Psoas muscle (tissue), 8 donors: ENCODE results near the gene KRTAP19-2. TPM values are rescaled to one million over a fixed set of nuclear protein-coding genes. Genes with fewer than 3 reads are reported as not detected.
A peak's percentile ranks its signal among the peaks of the same experiment; 100 is the strongest.

Experiments used
- ATAC-seq, 4 donors: fragments of 200-7000 bp; cut with Tn5 transposase; one replicate each; pipeline ENCODE4 v1.9.1; 2020; ENCODE audit warnings: moderate library complexity in 3 of 4, mild to moderate bottlenecking in 2 of 4
- DNase-seq, 2 donors: peaks; one replicate each; pipeline ENCODE4 v3.0.0-alpha.2; 2020
- H3K27ac ChIP-seq: fragments of 200-600 bp; one replicate; pipeline ENCODE4 v1.8.0; 2022
- H3K27me3 ChIP-seq, 3 donors: fragments of 200-600 bp in 1 of 3; one replicate each; pipeline versions ENCODE4 v1.6.1 to v1.8.0; 2013 to 2022; ENCODE audit warnings: low read length in 2 of 3, mild to moderate bottlenecking in 2 of 3, moderate library complexity in 1 of 3; ENCODE audit not compliant: insufficient read depth in 3 of 3
- H3K36me3 ChIP-seq, 2 donors: fragments of 200-600 bp in 1 of 2; one replicate each; pipeline versions ENCODE4 v1.6.1 to v1.8.0; 2013 to 2022; ENCODE audit warnings: low read depth in 1 of 2, mild to moderate bottlenecking in 1 of 2, moderate library complexity in 1 of 2; ENCODE audit not compliant: insufficient read depth in 1 of 2
- H3K4me1 ChIP-seq: fragments of 200-600 bp; one replicate; pipeline ENCODE4 v1.8.0; 2022
- H3K4me3 ChIP-seq: fragments of 200-600 bp; one replicate; pipeline ENCODE4 v1.8.0; 2022; ENCODE audit warnings: mild to moderate bottlenecking
- H3K9me3 ChIP-seq: fragments of 200-600 bp; one replicate; pipeline ENCODE4 v1.8.0; 2022
- CTCF ChIP-seq: fragments of 200-600 bp; IDR thresholded peaks from one replicate; pipeline ENCODE4 v1.8.0; 2022; ENCODE audit warnings: antibody characterized with exemption
- WGBS, 3 donors: extraction: QIAGEN DNeasy Blood & Tissue Kit; methylation state at CpG; one replicate each; pipeline versions ENCODE4 v1.1.6 to v1.1.7; 2013; 5-methylcytosine and 5-hydroxymethylcytosine counted together
- intact Hi-C, 2 donors: fragments of 100-400 bp; cut with DNase I; formaldehyde crosslinking; loops; one replicate each; pipeline versions ENCODE4 v1.11.0 to v1.14.2; 2022
- polyA plus RNA-seq, 3 donors: library from polyadenylated mRNA; stranded (reverse); fragments of 200-250 nt; gene quantifications; one replicate each; pipeline ENCODE4 v1.2.3, GENCODE V29; 2013
- total RNA-seq, 4 donors: library from RNA; stranded (reverse); fragmentation: NEBNext Ultra II Directional in 2 of 4; extraction: Animal tissue kit (Norgen Biotek cat#: 25700) in 2 of 4; gene quantifications; one replicate each; pipeline versions ENCODE4 v1.2.1 to v1.2.4, GENCODE V29; 2021 to 2023
- donor health status: healthy with polysubstance abuse.
- donor health status: DM: no; HTN: no; CAD: no; lungs with moderate emphysema.
- donor health status: Bipolar disorder and iron deficiency.
- donor health status: healthy.
- donor health status: DM: yes; HTN: yes; CAD: no.
- donor health status: DM: no; HTN: no; CAD: no.
- donor health status: DM: no; HTN: no; CAD: no.
- donor health status: DM: yes; HTN: yes; CAD: no.

KRTAP19-2 gene
- total and polyA plus RNA-seq, 7 donors, result not detected

DNA sequence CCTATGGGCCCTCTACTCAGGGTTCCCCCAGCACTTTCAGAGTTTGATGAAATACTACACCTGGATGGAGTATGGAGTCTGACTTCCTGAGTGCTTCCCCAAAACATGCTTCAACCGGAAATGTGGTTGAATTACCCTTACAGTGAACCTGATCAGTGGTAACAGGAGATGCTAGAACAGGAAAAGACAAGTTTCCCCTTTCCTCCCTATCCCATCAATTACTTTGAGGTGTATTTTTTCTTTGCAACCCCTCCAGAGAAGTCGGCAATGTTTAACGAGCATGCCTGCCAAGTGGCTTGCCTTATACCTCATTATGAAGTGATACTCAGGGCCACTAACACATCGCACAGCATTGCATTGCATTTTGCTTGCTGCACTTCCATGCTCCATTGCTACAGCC is 40.2 kb downstream of the KRTAP19-2 start:
- intact Hi-C loops, result loop anchor here in 1 of 2 donors (10.0 kb wide), 1 partner anchor 288 kb away; no protein-coding TSS in a partner anchor
- TF ChIP-seq CTCF, result no peak
- H3K4me3 ChIP-seq, result no peak overlapping the region
- H3K4me1 ChIP-seq, result no peaks in the 10 kb centered on the region
- no peaks in the 10 kb centered on the region for H3K36me3 ChIP-seq
- 9 to 11% (median 10%) methylated on average over 4 of the region's 4 CpGs for WGBS, 3 donors
- no peak overlapping the region for H3K27ac ChIP-seq
- H3K9me3 ChIP-seq, result no peaks in the 10 kb centered on the region
- ATAC-seq, result no peak
- no peak for DNase-seq
- no peaks in the 10 kb centered on the region for H3K27me3 ChIP-seq

GRCh38 chr21:30444204-30444603 is 43.0 kb downstream of the KRTAP19-2 start:
- no peaks in the 10 kb centered on the region for H3K27me3 ChIP-seq
- H3K9me3 ChIP-seq, result no peaks in the 10 kb centered on the region
- no peaks in the 10 kb centered on the region for H3K36me3 ChIP-seq
- intact Hi-C loops, result loop anchor here in 1 of 2 donors (10.0 kb wide), 1 partner anchor 291 kb away; no protein-coding TSS in a partner anchor
- TF ChIP-seq CTCF, result no peak
- DNase-seq (no peak), ATAC-seq (peak in 2 of 4 donors; percentile 51 to 66)
- no peak overlapping the region for H3K4me3 ChIP-seq
- H3K27ac ChIP-seq, result no peak overlapping the region
- H3K4me1 ChIP-seq, result no peaks in the 10 kb centered on the region
- 32 to 54% (median 37%) methylated on average over 1 of the region's 1 CpG for WGBS, 3 donors

DNA sequence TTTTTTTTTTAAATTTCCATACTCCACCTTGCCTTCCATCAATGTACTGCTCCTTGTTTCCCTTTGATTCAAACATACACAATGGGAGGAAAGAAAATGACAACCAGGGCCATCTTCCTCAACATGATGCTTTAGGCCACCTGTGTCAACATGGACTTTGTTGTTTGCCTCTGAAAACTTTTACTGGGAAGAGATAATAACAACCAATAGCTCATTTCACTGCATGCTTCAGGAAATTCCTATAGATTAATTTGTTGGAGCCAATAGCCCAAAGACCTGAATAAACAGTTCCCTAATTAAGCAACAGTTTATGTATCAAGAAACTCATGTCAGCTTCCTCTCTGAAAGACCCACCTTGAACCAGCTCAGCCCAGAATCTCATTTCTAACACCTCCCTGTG is 44.0 kb downstream of the KRTAP19-2 start:
- intact Hi-C loops, result loop anchor here in 1 of 2 donors (10.0 kb wide), 1 partner anchor 292 kb away; no protein-coding TSS in a partner anchor
- no peak for DNase-seq
- ATAC-seq, result no peak
- Histone ChIP-seq H3K27me3 (no peaks in the 10 kb centered on the region), H3K36me3 (no peaks in the 10 kb centered on the region), H3K27ac (no peak overlapping the region), H3K9me3 (no peaks in the 10 kb centered on the region), H3K4me3 (no peak overlapping the region), H3K4me1 (no peaks in the 10 kb centered on the region)
- TF ChIP-seq CTCF, result no peak

DNA sequence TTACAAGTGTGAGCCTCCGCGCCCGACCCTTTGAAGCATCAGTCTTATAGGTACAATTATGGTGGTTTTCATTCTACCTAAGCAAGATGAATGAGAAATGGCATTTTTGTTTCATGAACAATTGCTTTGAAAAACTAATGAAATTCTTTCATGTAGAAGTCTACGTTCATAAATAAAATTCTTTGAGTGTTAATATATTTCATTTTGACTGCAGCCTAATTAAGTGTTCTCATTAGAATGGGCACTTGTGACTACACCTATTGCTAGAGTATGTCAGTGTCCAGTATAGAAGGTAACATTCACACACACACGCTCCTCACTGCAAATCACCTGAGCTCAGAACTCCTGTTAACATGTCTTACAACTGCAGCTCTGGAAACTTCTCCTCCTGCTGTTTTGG is 47.3 kb downstream of the KRTAP19-2 start, which contains the start of gene KRTAP15-1:
Gene KRTAP15-1 (plus strand): TSS at position 301 of the 400 bp plus-strand sequence. CDS start 53 bp downstream, at position 354.
- WGBS, 3 donors, result 91 to 93% (median 92%) methylated on average over 5 of the region's 5 CpGs
- H3K36me3 ChIP-seq, result no peaks in the 10 kb centered on the region
- intact Hi-C loops, result loop anchor here in 1 of 2 donors (10.0 kb wide), 1 partner anchor 295 kb away; no protein-coding TSS in a partner anchor
- H3K4me1 ChIP-seq, result no peaks in the 10 kb centered on the region
- ATAC-seq, result no peak
- DNase-seq, result no peak
- no peak within 1 kb of the TSS for H3K27ac ChIP-seq
- H3K9me3 ChIP-seq, result no peaks in the 10 kb centered on the region
- H3K4me3 ChIP-seq, result no peak within 1 kb of the TSS
- no peak for TF ChIP-seq CTCF
- H3K27me3 ChIP-seq, result no peaks in the 10 kb centered on the region

Other genes with a start within 250 kb of the KRTAP19-2 start
- not detected for gene KRTAP24-1, start 204.5 kb downstream of the KRTAP19-2 start, total RNA-seq
- not detected for gene KRTAP24-1, start 204.5 kb downstream of the KRTAP19-2 start, polyA plus RNA-seq
- gene KRTAP25-1, start 197.9 kb downstream of the KRTAP19-2 start, total RNA-seq, result not detected
- not detected for gene KRTAP25-1, start 197.9 kb downstream of the KRTAP19-2 start, polyA plus RNA-seq
- gene KRTAP26-1, start 167.1 kb downstream of the KRTAP19-2 start, total RNA-seq, result not detected
- gene KRTAP26-1, start 167.1 kb downstream of the KRTAP19-2 start, polyA plus RNA-seq, result not detected
- gene KRTAP27-1, start 149.7 kb downstream of the KRTAP19-2 start, total RNA-seq, result not detected
- not detected for gene KRTAP27-1, start 149.7 kb downstream of the KRTAP19-2 start, polyA plus RNA-seq
- not detected for gene KRTAP23-1, start 138.8 kb downstream of the KRTAP19-2 start, total RNA-seq
- not detected for gene KRTAP23-1, start 138.8 kb downstream of the KRTAP19-2 start, polyA plus RNA-seq
- not detected for gene KRTAP13-2, start 115.2 kb downstream of the KRTAP19-2 start, total RNA-seq
- not detected for gene KRTAP13-2, start 115.2 kb downstream of the KRTAP19-2 start, polyA plus RNA-seq
- not detected for gene KRTAP13-1, start 91.4 kb downstream of the KRTAP19-2 start, total RNA-seq
- not detected for gene KRTAP13-1, start 91.4 kb downstream of the KRTAP19-2 start, polyA plus RNA-seq
- not detected for gene KRTAP13-3, start 61.5 kb downstream of the KRTAP19-2 start, total RNA-seq
- gene KRTAP13-3, start 61.5 kb downstream of the KRTAP19-2 start, polyA plus RNA-seq, result not detected
- not detected for gene KRTAP13-4, start 57.2 kb downstream of the KRTAP19-2 start, total RNA-seq
- gene KRTAP13-4, start 57.2 kb downstream of the KRTAP19-2 start, polyA plus RNA-seq, result not detected
- gene KRTAP15-1, start 47.2 kb downstream of the KRTAP19-2 start, total RNA-seq, result not detected
- gene KRTAP15-1, start 47.2 kb downstream of the KRTAP19-2 start, polyA plus RNA-seq, result not detected
- gene KRTAP19-1, start 7.1 kb downstream of the KRTAP19-2 start, total RNA-seq, result not detected
- gene KRTAP19-1, start 7.1 kb downstream of the KRTAP19-2 start, polyA plus RNA-seq, result not detected
- 1 to 10 TPM in 2 of 4 donors, under 1 TPM in 1, not detected in 1; 0.64 to 3.0 (median 1.1) TPM for gene KRTAP19-3, start 4.6 kb upstream of the KRTAP19-2 start, total RNA-seq
- not detected for gene KRTAP19-3, start 4.6 kb upstream of the KRTAP19-2 start, polyA plus RNA-seq
- gene KRTAP19-4, start 9.7 kb upstream of the KRTAP19-2 start, total RNA-seq, result not detected
- gene KRTAP19-4, start 9.7 kb upstream of the KRTAP19-2 start, polyA plus RNA-seq, result not detected
- gene KRTAP19-5, start 14.7 kb upstream of the KRTAP19-2 start, total RNA-seq, result not detected
- gene KRTAP19-5, start 14.7 kb upstream of the KRTAP19-2 start, polyA plus RNA-seq, result not detected
- not detected for gene KRTAP19-6, start 54.4 kb upstream of the KRTAP19-2 start, total RNA-seq
- gene KRTAP19-6, start 54.4 kb upstream of the KRTAP19-2 start, polyA plus RNA-seq, result not detected
- not detected for gene KRTAP19-7, start 73.9 kb upstream of the KRTAP19-2 start, total RNA-seq
- gene KRTAP19-7, start 73.9 kb upstream of the KRTAP19-2 start, polyA plus RNA-seq, result not detected
- not detected for gene KRTAP22-2, start 103.0 kb upstream of the KRTAP19-2 start, total RNA-seq
- not detected for gene KRTAP22-2, start 103.0 kb upstream of the KRTAP19-2 start, polyA plus RNA-seq
- not detected for gene KRTAP6-3, start 105.0 kb upstream of the KRTAP19-2 start, total RNA-seq
- not detected for gene KRTAP6-3, start 105.0 kb upstream of the KRTAP19-2 start, polyA plus RNA-seq
- gene KRTAP6-2, start 111.5 kb upstream of the KRTAP19-2 start, total RNA-seq, result not detected
- not detected for gene KRTAP6-2, start 111.5 kb upstream of the KRTAP19-2 start, polyA plus RNA-seq
- not detected for gene KRTAP22-1, start 113.7 kb upstream of the KRTAP19-2 start, total RNA-seq
- not detected for gene KRTAP22-1, start 113.7 kb upstream of the KRTAP19-2 start, polyA plus RNA-seq
- not detected for gene KRTAP6-1, start 126.5 kb upstream of the KRTAP19-2 start, total RNA-seq
- not detected for gene KRTAP6-1, start 126.5 kb upstream of the KRTAP19-2 start, polyA plus RNA-seq
- not detected for gene KRTAP20-1, start 129.0 kb upstream of the KRTAP19-2 start, total RNA-seq
- not detected for gene KRTAP20-1, start 129.0 kb upstream of the KRTAP19-2 start, polyA plus RNA-seq
- gene KRTAP20-4, start 133.2 kb upstream of the KRTAP19-2 start, total RNA-seq, result not detected
- not detected for gene KRTAP20-4, start 133.2 kb upstream of the KRTAP19-2 start, polyA plus RNA-seq
- not detected for gene KRTAP20-2, start 147.8 kb upstream of the KRTAP19-2 start, total RNA-seq
- not detected for gene KRTAP20-2, start 147.8 kb upstream of the KRTAP19-2 start, polyA plus RNA-seq
- not detected for gene KRTAP20-3, start 155.4 kb upstream of the KRTAP19-2 start, total RNA-seq
- not detected for gene KRTAP20-3, start 155.4 kb upstream of the KRTAP19-2 start, polyA plus RNA-seq
- gene KRTAP21-3, start 231.3 kb upstream of the KRTAP19-2 start, total RNA-seq, result not detected
- gene KRTAP21-3, start 231.3 kb upstream of the KRTAP19-2 start, polyA plus RNA-seq, result not detected